Panc1 (cell line): Measurements from ENCODE around the gene ABHD2.

Experiments used
- POLR2AphosphoS5 ChIP-seq: IDR thresholded peaks from 2 replicates; pipeline ENCODE4 v1.6.1; 2012; ENCODE audit warnings: mild to moderate bottlenecking, low read depth, low read length, moderate library complexity
- REST ChIP-seq, 2 experiments: IDR thresholded peaks; 2 replicates each; pipeline ENCODE4 v1.6.1; 2011 to 2012; ENCODE audit warnings: low read depth in 2 of 2, control low read depth in 1 of 2, low read length in 1 of 2, mild to moderate bottlenecking in 1 of 2, moderate library complexity in 1 of 2; ENCODE audit not compliant: insufficient read depth in 1 of 2
- TCF7L2 ChIP-seq: IDR thresholded peaks from 2 replicates; pipeline ENCODE4 v1.6.1; 2011; ENCODE audit warnings: mild to moderate bottlenecking, low read depth, low read length, inconsistent platforms
- TF ChIP-seq, protein P1 (sequence below): fragments of 450-650 bp; IDR thresholded peaks from 2 replicates; pipeline ENCODE4 v1.5.1; 2017; ENCODE audit warnings: mild to moderate bottlenecking

DNA sequence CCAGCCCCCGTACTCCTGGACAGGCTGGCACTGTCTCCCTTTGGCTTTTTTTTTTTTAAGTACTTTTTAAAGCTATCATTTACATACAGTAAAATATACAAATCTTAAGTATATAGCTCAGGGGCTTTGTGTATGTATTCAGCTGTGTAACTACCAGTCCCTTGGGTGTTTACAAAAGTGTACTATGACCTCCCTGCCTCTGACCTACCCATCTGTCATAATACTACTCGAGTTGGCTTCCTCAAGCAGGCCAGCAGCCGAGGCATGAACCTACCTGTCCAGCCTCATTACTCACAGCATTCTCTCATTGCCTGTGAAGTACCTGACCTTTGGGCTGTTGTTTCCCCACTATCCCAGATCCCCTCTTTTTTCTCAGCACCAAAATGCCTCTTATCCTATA lies 33.2 kb downstream of the ABHD2 start:
- TF ChIP-seq, protein P1, sequence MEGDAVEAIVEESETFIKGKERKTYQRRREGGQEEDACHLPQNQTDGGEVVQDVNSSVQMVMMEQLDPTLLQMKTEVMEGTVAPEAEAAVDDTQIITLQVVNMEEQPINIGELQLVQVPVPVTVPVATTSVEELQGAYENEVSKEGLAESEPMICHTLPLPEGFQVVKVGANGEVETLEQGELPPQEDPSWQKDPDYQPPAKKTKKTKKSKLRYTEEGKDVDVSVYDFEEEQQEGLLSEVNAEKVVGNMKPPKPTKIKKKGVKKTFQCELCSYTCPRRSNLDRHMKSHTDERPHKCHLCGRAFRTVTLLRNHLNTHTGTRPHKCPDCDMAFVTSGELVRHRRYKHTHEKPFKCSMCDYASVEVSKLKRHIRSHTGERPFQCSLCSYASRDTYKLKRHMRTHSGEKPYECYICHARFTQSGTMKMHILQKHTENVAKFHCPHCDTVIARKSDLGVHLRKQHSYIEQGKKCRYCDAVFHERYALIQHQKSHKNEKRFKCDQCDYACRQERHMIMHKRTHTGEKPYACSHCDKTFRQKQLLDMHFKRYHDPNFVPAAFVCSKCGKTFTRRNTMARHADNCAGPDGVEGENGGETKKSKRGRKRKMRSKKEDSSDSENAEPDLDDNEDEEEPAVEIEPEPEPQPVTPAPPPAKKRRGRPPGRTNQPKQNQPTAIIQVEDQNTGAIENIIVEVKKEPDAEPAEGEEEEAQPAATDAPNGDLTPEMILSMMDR = no peak
- TF ChIP-seq POLR2AphosphoS5 (no peak), REST (IDR thresholded peaks at IDR 0.05; ENCODE audit: insufficient read depth in 1 of 2, low read depth in 2 of 2, low read length in 1 of 2) (no peak), TCF7L2 (no peak)
